ENCODE data around the gene SPEN. TPM values are rescaled to one million over a fixed set of nuclear protein-coding genes. Genes with fewer than 3 reads are reported as not detected.

SPEN gene
- total and polyA plus RNA-seq, 10 of the 15 experiments (the other 5 are each of a cell fraction or from before 2014, with no cell fraction given), result 5.2 to 58.7 (median 20.1) TPM

- RAD21 ChIA-PET (ENCODE audit: unreplicated experiment), result interaction anchor here (0.8 to 1.5 kb wide), 4 partner anchors 10 to 20 kb away, joined by 3 read pairs; no protein-coding TSS in a partner anchor
- in situ Hi-C loops (cut with MboI), result no loop called here
- POLR2A ChIA-PET, result interaction anchor here (0.6 to 1.4 kb wide), 4 partner anchors 10 to 140 kb away, joined by 3 to 4 read pairs (median 4); no protein-coding TSS in a partner anchor
Observed at GRCh38 chr1:15863156-15863901, 15.8 kb downstream of the SPEN start.

More at GRCh38 chr1:15863156-15863901, 15.8 kb downstream of the SPEN start:
- no peak for ATAC-seq
- Histone ChIP-seq H3K79me2 (ENCODE audit: control insufficient read depth, insufficient read depth, low read length) (peaks cover 78% of the 10 kb centered on the region), H3K27ac (ENCODE audit: control insufficient read depth, insufficient read depth) (no peak overlapping the region), H3K27me3 (replicated peaks in 1 of 2; ENCODE audit: control insufficient read depth in 2 of 2, insufficient read depth in 2 of 2, low read length in 1 of 2) (no peaks in the 10 kb centered on the region), H2AFZ (ENCODE audit: control insufficient read depth, low read depth, low read length) (no peak overlapping the region), H3K9me3 (replicated peaks; ENCODE audit: control insufficient read depth, insufficient read depth, low read length) (no peaks in the 10 kb centered on the region), H3K4me1 (ENCODE audit: control insufficient read depth, insufficient read depth, low read length) (peaks cover 4% of the 10 kb centered on the region; the same call in 1 of the 2 replicates), H4K20me1 (ENCODE audit: control insufficient read depth, insufficient read depth) (no peaks in the 10 kb centered on the region; the same call in none of the 2 replicates), H3K4me3 (no peak overlapping the region), H3K36me3 (ENCODE audit: control insufficient read depth in 2 of 2, insufficient read depth in 2 of 2, low read length in 1 of 2) (no peaks in the 10 kb centered on the region), H3K4me2 (ENCODE audit: control insufficient read depth, insufficient read depth) (no peak overlapping the region), H3K9ac (ENCODE audit: control insufficient read depth, insufficient read depth, low read length) (no peak overlapping the region)
- no peak for DNase-seq (ENCODE audit: low read depth, low spot score)
- CTCF ChIA-PET, result interaction anchor here (0.7 to 1.5 kb wide), 4 partner anchors 12 to 40 kb away, joined by 4 to 5 read pairs (median 4); no protein-coding TSS in a partner anchor
- FAIRE-seq, result peak; percentile 18
- WGBS (ENCODE audit: insufficient coverage, insufficient replicate concordance, low lambda C conversion rate, missing lambda C conversion rate), result 98% methylated on average over 2 of the region's 2 CpGs
- SMC1A ChIA-PET (ENCODE audit: uncharacterized antibody, unreplicated experiment), result interaction anchor here (0.9 to 1.6 kb wide), 8 partner anchors 10 to 101 kb away, joined by 3 to 8 read pairs (median 4); no protein-coding TSS in a partner anchor
- intact Hi-C loops (cut with micrococcal nuclease; ENCODE audit: unreplicated experiment), result no loop called here
- no TSS peak for BruUV-seq (replicated peaks)
- TF ChIP-seq BHLHE40 (IDR thresholded peaks at IDR 0.05; ENCODE audit: borderline replicate concordance in 1 of 2, low read depth in 2 of 2, low read length in 1 of 2), result no peak
- TF ChIP-seq SMC3 (IDR thresholded peaks at IDR 0.05; ENCODE audit: borderline replicate concordance, low read length), result no peak
- TF ChIP-seq CREM (IDR thresholded peaks at IDR 0.05; ENCODE audit: low read depth), result no peak
- TF ChIP-seq ZNF24 (IDR thresholded peaks at IDR 0.05), result no peak
- TF ChIP-seq, protein P1, sequence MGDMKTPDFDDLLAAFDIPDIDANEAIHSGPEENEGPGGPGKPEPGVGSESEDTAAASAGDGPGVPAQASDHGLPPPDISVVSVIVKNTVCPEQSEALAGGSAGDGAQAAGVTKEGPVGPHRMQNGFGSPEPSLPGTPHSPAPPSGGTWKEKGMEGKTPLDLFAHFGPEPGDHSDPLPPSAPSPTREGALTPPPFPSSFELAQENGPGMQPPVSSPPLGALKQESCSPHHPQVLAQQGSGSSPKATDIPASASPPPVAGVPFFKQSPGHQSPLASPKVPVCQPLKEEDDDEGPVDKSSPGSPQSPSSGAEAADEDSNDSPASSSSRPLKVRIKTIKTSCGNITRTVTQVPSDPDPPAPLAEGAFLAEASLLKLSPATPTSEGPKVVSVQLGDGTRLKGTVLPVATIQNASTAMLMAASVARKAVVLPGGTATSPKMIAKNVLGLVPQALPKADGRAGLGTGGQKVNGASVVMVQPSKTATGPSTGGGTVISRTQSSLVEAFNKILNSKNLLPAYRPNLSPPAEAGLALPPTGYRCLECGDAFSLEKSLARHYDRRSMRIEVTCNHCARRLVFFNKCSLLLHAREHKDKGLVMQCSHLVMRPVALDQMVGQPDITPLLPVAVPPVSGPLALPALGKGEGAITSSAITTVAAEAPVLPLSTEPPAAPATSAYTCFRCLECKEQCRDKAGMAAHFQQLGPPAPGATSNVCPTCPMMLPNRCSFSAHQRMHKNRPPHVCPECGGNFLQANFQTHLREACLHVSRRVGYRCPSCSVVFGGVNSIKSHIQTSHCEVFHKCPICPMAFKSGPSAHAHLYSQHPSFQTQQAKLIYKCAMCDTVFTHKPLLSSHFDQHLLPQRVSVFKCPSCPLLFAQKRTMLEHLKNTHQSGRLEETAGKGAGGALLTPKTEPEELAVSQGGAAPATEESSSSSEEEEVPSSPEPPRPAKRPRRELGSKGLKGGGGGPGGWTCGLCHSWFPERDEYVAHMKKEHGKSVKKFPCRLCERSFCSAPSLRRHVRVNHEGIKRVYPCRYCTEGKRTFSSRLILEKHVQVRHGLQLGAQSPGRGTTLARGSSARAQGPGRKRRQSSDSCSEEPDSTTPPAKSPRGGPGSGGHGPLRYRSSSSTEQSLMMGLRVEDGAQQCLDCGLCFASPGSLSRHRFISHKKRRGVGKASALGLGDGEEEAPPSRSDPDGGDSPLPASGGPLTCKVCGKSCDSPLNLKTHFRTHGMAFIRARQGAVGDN (IDR thresholded peaks at IDR 0.05), result no peak
